ENCODE results near the gene CDV3. TPM values are rescaled to one million over a fixed set of nuclear protein-coding genes. Genes with fewer than 3 reads are reported as not detected.
"Not testable (repeated sequence)": the region's sequence is repeated elsewhere in the genome, so short reads cannot be mapped to it uniquely, and the experiment has no call there.

Gene CDV3
- polyA plus RNA-seq, 2 donors, result 39.7 to 63.3 TPM

- H3K27me3 ChIP-seq (ENCODE audit: control insufficient read depth in 1 of 2, insufficient read depth in 2 of 2, low read length in 2 of 2), result no peaks in the 10 kb centered on the region
- 96% methylated on average over 2 of the region's 2 CpGs for WGBS, 2 donors
- H3K4me3 ChIP-seq (ENCODE audit: low read depth in 1 of 2, low read length in 2 of 2), result no peak overlapping the region
- H3K4me1 ChIP-seq (ENCODE audit: control insufficient read depth in 2 of 2, insufficient read depth in 2 of 2, low read length in 1 of 2), result peaks cover 0 to 6% of the 10 kb centered on the region in 2 donors
- H3K9me3 ChIP-seq (ENCODE audit: control insufficient read depth in 2 of 2, insufficient read depth in 1 of 2, low read depth in 1 of 2, low read length in 1 of 2), result no peaks in the 10 kb centered on the region
- H3K36me3 ChIP-seq (ENCODE audit: control insufficient read depth in 2 of 2, insufficient read depth in 2 of 2, low read length in 1 of 2), result no peaks in the 10 kb centered on the region
- H3K27ac ChIP-seq (ENCODE audit: low read depth in 2 of 2, low read length in 1 of 2), result no peak overlapping the region
These were observed 35.3 kb upstream of the CDV3 start for GRCh38 chr3:133538154-133538553.

- no peaks in the 10 kb centered on the region for H3K9me3 ChIP-seq (ENCODE audit: control insufficient read depth in 2 of 2, insufficient read depth in 1 of 2, low read depth in 1 of 2, low read length in 1 of 2)
- peaks cover 0 to 4% of the 10 kb centered on the region in 2 donors for H3K4me1 ChIP-seq (ENCODE audit: control insufficient read depth in 2 of 2, insufficient read depth in 2 of 2, low read length in 1 of 2)
- peak overlapping the region; percentile 16 to 76 for H3K27ac ChIP-seq (ENCODE audit: low read depth in 2 of 2, low read length in 1 of 2)
- no peak overlapping the region for H3K4me3 ChIP-seq (ENCODE audit: low read depth in 1 of 2, low read length in 2 of 2)
- no peaks in the 10 kb centered on the region for H3K36me3 ChIP-seq (ENCODE audit: control insufficient read depth in 2 of 2, insufficient read depth in 2 of 2, low read length in 1 of 2)
- 45 to 62% methylated on average over 2 of the region's 2 CpGs for whole genome bisulfite sequencing, 2 donors
- no peaks in the 10 kb centered on the region for H3K27me3 ChIP-seq (ENCODE audit: control insufficient read depth in 1 of 2, insufficient read depth in 2 of 2, low read length in 2 of 2)
These were observed 32.4 kb upstream of the CDV3 start for GRCh38 chr3:133540896-133541674.

- Histone ChIP-seq H3K36me3 (ENCODE audit: control insufficient read depth in 2 of 2, insufficient read depth in 2 of 2, low read length in 1 of 2) (no peaks in the 10 kb centered on the region), H3K27me3 (ENCODE audit: control insufficient read depth in 1 of 2, insufficient read depth in 2 of 2, low read length in 2 of 2) (no peaks in the 10 kb centered on the region), H3K4me3 (ENCODE audit: low read depth in 1 of 2, low read length in 2 of 2) (no peak overlapping the region), H3K9me3 (ENCODE audit: control insufficient read depth in 2 of 2, insufficient read depth in 1 of 2, low read depth in 1 of 2, low read length in 1 of 2) (no peaks in the 10 kb centered on the region), H3K4me1 (ENCODE audit: control insufficient read depth in 2 of 2, insufficient read depth in 2 of 2, low read length in 1 of 2) (no peaks in the 10 kb centered on the region), H3K27ac (ENCODE audit: low read depth in 2 of 2, low read length in 1 of 2) (no peak overlapping the region)
- 87 to 88% methylated on average over 7 of the region's 7 CpGs for WGBS, 2 donors
These were observed 30.6 kb upstream of the CDV3 start for GRCh38 chr3:133542871-133543270.

- WGBS, 2 donors, result 87 to 90% methylated on average over 2 of the region's 2 CpGs
- H3K36me3 ChIP-seq (ENCODE audit: control insufficient read depth in 2 of 2, insufficient read depth in 2 of 2, low read length in 1 of 2); H3K27ac ChIP-seq (ENCODE audit: low read depth in 2 of 2, low read length in 1 of 2): not testable (repeated sequence)
These were observed 28.5 kb upstream of the CDV3 start for GRCh38 chr3:133544983-133545382.

DNA sequence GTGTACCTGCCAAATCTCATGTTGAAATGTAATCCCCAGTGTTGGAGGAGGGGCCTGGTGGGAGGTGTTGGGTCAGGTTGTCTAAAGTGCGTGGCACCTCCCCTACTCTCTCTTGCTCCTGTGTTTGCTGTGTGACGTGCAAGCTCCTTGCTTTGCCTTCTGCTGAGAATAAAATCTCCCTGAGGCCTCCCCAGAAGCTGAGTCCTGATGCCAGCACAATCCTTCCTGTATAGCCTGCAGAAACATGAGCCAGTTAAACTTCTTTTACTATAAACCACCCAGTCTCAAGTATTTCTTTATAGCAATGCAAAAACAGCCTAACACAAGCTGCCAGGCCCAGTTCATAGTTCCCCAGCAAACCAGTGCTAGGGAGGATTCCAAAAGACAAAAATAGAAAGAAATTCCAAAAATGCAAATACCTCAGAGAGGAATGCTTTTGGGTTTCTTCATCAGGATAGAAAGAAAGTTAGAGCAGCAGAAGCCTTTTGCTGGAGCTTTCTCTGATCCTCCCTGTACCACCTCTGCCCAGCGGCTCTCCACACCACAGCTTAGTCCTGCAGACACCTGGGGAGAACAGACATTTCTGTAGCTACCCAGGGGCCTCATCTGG is 25.9 kb upstream of the CDV3 start:
- no peaks in the 10 kb centered on the region for H3K36me3 ChIP-seq (ENCODE audit: control insufficient read depth in 2 of 2, insufficient read depth in 2 of 2, low read length in 1 of 2)
- no peaks in the 10 kb centered on the region for H3K27me3 ChIP-seq (ENCODE audit: control insufficient read depth in 1 of 2, insufficient read depth in 2 of 2, low read length in 2 of 2)
- no peaks in the 10 kb centered on the region for H3K9me3 ChIP-seq (ENCODE audit: control insufficient read depth in 2 of 2, insufficient read depth in 1 of 2, low read depth in 1 of 2, low read length in 1 of 2)
- peak overlapping the region; percentile 40 to 74 for H3K27ac ChIP-seq (ENCODE audit: low read depth in 2 of 2, low read length in 1 of 2)
- no peak overlapping the region for H3K4me3 ChIP-seq (ENCODE audit: low read depth in 1 of 2, low read length in 2 of 2)
- WGBS, 2 donors, result 47 to 55% methylated on average over 3 of the region's 3 CpGs
- no peaks in the 10 kb centered on the region for H3K4me1 ChIP-seq (ENCODE audit: control insufficient read depth in 2 of 2, insufficient read depth in 2 of 2, low read length in 1 of 2)

More at GRCh38 chr3:133544983-133545382, 28.5 kb upstream of the CDV3 start:
- not testable (repeated sequence) for H3K4me3 ChIP-seq (ENCODE audit: low read depth in 1 of 2, low read length in 2 of 2); H3K4me1 ChIP-seq (ENCODE audit: control insufficient read depth in 2 of 2, insufficient read depth in 2 of 2, low read length in 1 of 2); H3K9me3 ChIP-seq (ENCODE audit: control insufficient read depth in 2 of 2, insufficient read depth in 1 of 2, low read depth in 1 of 2, low read length in 1 of 2); H3K27me3 ChIP-seq (ENCODE audit: control insufficient read depth in 1 of 2, insufficient read depth in 2 of 2, low read length in 2 of 2)

DNA sequence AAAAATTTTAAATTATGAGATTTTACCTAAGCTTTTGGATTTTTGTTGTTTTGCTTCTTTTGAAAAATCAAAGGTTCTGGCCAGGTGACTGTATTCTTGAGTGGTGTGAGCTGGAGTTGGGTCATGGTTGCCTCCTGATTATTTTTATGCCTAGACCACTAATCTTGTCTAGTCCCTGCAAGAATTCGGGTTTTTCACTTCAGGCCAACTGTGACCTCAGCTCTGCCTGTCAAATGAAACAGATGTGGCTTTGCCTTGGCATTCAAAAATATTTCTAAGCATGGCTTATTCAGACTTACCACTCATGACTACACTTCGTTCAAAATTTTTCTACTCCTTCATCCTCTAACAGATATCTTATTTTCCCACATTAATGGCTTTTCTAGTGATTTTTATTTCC is 25.4 kb upstream of the CDV3 start:
- 22 to 48% methylated on average over 2 of the region's 2 CpGs for WGBS, 2 donors
- H3K27ac ChIP-seq (ENCODE audit: low read depth in 2 of 2, low read length in 1 of 2), result peak overlapping the region in 1 of 2 donors; percentile 40
- no peak overlapping the region for H3K4me3 ChIP-seq (ENCODE audit: low read depth in 1 of 2, low read length in 2 of 2)
- H3K9me3 ChIP-seq (ENCODE audit: control insufficient read depth in 2 of 2, insufficient read depth in 1 of 2, low read depth in 1 of 2, low read length in 1 of 2), result no peaks in the 10 kb centered on the region
- H3K27me3 ChIP-seq (ENCODE audit: control insufficient read depth in 1 of 2, insufficient read depth in 2 of 2, low read length in 2 of 2), result no peaks in the 10 kb centered on the region
- no peaks in the 10 kb centered on the region for H3K36me3 ChIP-seq (ENCODE audit: control insufficient read depth in 2 of 2, insufficient read depth in 2 of 2, low read length in 1 of 2)
- H3K4me1 ChIP-seq (ENCODE audit: control insufficient read depth in 2 of 2, insufficient read depth in 2 of 2, low read length in 1 of 2), result no peaks in the 10 kb centered on the region

GRCh38 chr3:133549565-133549964 is 23.9 kb upstream of the CDV3 start:
- no peaks in the 10 kb centered on the region for H3K27me3 ChIP-seq (ENCODE audit: control insufficient read depth in 1 of 2, insufficient read depth in 2 of 2, low read length in 2 of 2)
- no peaks in the 10 kb centered on the region for H3K36me3 ChIP-seq (ENCODE audit: control insufficient read depth in 2 of 2, insufficient read depth in 2 of 2, low read length in 1 of 2)
- WGBS, 2 donors, result 92 to 99% methylated on average over 4 of the region's 4 CpGs
- no peaks in the 10 kb centered on the region for H3K9me3 ChIP-seq (ENCODE audit: control insufficient read depth in 2 of 2, insufficient read depth in 1 of 2, low read depth in 1 of 2, low read length in 1 of 2)
- no peak overlapping the region for H3K4me3 ChIP-seq (ENCODE audit: low read depth in 1 of 2, low read length in 2 of 2)
- no peak overlapping the region for H3K27ac ChIP-seq (ENCODE audit: low read depth in 2 of 2, low read length in 1 of 2)
- H3K4me1 ChIP-seq (ENCODE audit: control insufficient read depth in 2 of 2, insufficient read depth in 2 of 2, low read length in 1 of 2), result no peaks in the 10 kb centered on the region

DNA sequence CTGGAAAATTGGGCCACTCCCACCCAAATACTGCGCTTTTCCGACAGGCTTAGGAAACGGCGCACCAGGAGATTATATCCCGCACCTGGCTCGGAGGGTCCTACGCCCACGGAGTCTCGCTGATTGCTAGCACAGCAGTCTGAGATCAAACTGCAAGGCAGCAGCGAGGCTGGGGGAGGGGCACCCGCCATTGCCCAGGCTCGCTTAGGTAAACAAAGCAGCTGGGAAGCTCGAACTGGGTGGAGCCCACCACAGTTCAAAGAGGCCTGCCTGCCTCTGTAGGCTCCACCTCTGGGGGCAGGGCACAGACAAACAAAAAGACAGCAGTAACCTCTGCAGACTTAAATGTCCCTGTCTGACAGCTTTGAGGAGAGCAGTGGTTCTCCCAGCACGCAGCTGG is 21.9 kb upstream of the CDV3 start:
- not testable (repeated sequence) for H3K27ac ChIP-seq (ENCODE audit: low read depth in 2 of 2, low read length in 1 of 2); H3K27me3 ChIP-seq (ENCODE audit: control insufficient read depth in 1 of 2, insufficient read depth in 2 of 2, low read length in 2 of 2); H3K36me3 ChIP-seq (ENCODE audit: control insufficient read depth in 2 of 2, insufficient read depth in 2 of 2, low read length in 1 of 2); H3K4me1 ChIP-seq (ENCODE audit: control insufficient read depth in 2 of 2, insufficient read depth in 2 of 2, low read length in 1 of 2); H3K4me3 ChIP-seq (ENCODE audit: low read depth in 1 of 2, low read length in 2 of 2); H3K9me3 ChIP-seq (ENCODE audit: control insufficient read depth in 2 of 2, insufficient read depth in 1 of 2, low read depth in 1 of 2, low read length in 1 of 2)
- WGBS, 2 donors, result 90% methylated on average over 12 of the region's 14 CpGs

GRCh38 chr3:133561679-133562078 is 11.8 kb upstream of the CDV3 start:
- no peaks in the 10 kb centered on the region for H3K36me3 ChIP-seq (ENCODE audit: control insufficient read depth in 2 of 2, insufficient read depth in 2 of 2, low read length in 1 of 2)
- no peaks in the 10 kb centered on the region for H3K4me1 ChIP-seq (ENCODE audit: control insufficient read depth in 2 of 2, insufficient read depth in 2 of 2, low read length in 1 of 2)
- H3K9me3 ChIP-seq (ENCODE audit: control insufficient read depth in 2 of 2, insufficient read depth in 1 of 2, low read depth in 1 of 2, low read length in 1 of 2), result no peaks in the 10 kb centered on the region
- WGBS, 2 donors, result 85 to 94% methylated on average over 2 of the region's 2 CpGs
- no peak overlapping the region for H3K4me3 ChIP-seq (ENCODE audit: low read depth in 1 of 2, low read length in 2 of 2)
- H3K27me3 ChIP-seq (ENCODE audit: control insufficient read depth in 1 of 2, insufficient read depth in 2 of 2, low read length in 2 of 2), result no peaks in the 10 kb centered on the region
- no peak overlapping the region for H3K27ac ChIP-seq (ENCODE audit: low read depth in 2 of 2, low read length in 1 of 2)

DNA sequence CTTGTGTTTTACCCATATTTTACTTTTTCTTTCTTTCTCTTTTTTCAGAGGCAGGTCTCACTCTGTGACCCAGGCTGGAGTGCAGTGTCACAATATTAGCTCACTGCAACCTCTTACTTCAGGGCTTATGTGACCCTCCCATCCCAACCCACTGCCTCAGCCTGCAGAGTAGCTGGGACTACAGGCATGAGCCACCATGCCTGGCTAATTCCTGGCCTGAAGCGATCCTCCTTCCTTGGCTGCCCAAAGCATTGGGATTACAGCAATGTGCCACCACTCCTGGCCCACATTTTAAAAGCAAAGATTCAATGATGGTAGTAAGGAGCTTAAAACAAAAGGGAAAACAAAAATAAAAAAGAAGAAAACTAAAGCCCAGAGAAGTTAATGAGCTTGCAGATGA is 11.1 kb upstream of the CDV3 start:
- WGBS, 2 donors, result 74 to 81% methylated on average over 1 of the region's 1 CpG
- Histone ChIP-seq H3K36me3 (ENCODE audit: control insufficient read depth in 2 of 2, insufficient read depth in 2 of 2, low read length in 1 of 2) (no peaks in the 10 kb centered on the region), H3K4me1 (ENCODE audit: control insufficient read depth in 2 of 2, insufficient read depth in 2 of 2, low read length in 1 of 2) (no peaks in the 10 kb centered on the region), H3K27ac (ENCODE audit: low read depth in 2 of 2, low read length in 1 of 2) (no peak overlapping the region), H3K9me3 (ENCODE audit: control insufficient read depth in 2 of 2, insufficient read depth in 1 of 2, low read depth in 1 of 2, low read length in 1 of 2) (no peaks in the 10 kb centered on the region), H3K4me3 (ENCODE audit: low read depth in 1 of 2, low read length in 2 of 2) (no peak overlapping the region), H3K27me3 (ENCODE audit: control insufficient read depth in 1 of 2, insufficient read depth in 2 of 2, low read length in 2 of 2) (no peaks in the 10 kb centered on the region)
